ENCODE measurements around the gene GORASP1. TPM values are rescaled to one million over a fixed set of nuclear protein-coding genes. Genes with fewer than 3 reads are reported as not detected.
A peak's percentile ranks its signal among the peaks of the same experiment; 100 is the strongest.

GORASP1 gene
- total and polyA plus RNA-seq, 2 of the 13 experiments (the other 11 are each of a cell fraction or from before 2014, with no cell fraction given), result 36.4 to 39.8 TPM

GRCh38 chr3:39107388-39108199, at the start of gene GORASP1, which contains the start of gene TTC21A (continued):
- TF ChIP-seq, protein P1, sequence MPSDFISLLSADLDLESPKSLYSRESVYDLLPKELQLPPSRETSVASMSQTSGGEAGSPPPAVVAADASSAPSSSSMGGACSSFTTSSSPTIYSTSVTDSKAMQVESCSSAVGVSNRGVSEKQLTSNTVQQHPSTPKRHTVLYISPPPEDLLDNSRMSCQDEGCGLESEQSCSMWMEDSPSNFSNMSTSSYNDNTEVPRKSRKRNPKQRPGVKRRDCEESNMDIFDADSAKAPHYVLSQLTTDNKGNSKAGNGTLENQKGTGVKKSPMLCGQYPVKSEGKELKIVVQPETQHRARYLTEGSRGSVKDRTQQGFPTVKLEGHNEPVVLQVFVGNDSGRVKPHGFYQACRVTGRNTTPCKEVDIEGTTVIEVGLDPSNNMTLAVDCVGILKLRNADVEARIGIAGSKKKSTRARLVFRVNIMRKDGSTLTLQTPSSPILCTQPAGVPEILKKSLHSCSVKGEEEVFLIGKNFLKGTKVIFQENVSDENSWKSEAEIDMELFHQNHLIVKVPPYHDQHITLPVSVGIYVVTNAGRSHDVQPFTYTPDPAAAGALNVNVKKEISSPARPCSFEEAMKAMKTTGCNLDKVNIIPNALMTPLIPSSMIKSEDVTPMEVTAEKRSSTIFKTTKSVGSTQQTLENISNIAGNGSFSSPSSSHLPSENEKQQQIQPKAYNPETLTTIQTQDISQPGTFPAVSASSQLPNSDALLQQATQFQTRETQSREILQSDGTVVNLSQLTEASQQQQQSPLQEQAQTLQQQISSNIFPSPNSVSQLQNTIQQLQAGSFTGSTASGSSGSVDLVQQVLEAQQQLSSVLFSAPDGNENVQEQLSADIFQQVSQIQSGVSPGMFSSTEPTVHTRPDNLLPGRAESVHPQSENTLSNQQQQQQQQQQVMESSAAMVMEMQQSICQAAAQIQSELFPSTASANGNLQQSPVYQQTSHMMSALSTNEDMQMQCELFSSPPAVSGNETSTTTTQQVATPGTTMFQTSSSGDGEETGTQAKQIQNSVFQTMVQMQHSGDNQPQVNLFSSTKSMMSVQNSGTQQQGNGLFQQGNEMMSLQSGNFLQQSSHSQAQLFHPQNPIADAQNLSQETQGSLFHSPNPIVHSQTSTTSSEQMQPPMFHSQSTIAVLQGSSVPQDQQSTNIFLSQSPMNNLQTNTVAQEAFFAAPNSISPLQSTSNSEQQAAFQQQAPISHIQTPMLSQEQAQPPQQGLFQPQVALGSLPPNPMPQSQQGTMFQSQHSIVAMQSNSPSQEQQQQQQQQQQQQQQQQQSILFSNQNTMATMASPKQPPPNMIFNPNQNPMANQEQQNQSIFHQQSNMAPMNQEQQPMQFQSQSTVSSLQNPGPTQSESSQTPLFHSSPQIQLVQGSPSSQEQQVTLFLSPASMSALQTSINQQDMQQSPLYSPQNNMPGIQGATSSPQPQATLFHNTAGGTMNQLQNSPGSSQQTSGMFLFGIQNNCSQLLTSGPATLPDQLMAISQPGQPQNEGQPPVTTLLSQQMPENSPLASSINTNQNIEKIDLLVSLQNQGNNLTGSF (CRISPR knock-in tag; IDR thresholded peaks at IDR 0.05), result no peak
- no peak for TF ChIP-seq ZSCAN5A (CRISPR knock-in tag; IDR thresholded peaks at IDR 0.05; ENCODE audit: borderline replicate concordance)
- no peak for TF ChIP-seq NBN (conservative IDR thresholded peaks at IDR 0.05)
- TF ChIP-seq, protein P2, sequence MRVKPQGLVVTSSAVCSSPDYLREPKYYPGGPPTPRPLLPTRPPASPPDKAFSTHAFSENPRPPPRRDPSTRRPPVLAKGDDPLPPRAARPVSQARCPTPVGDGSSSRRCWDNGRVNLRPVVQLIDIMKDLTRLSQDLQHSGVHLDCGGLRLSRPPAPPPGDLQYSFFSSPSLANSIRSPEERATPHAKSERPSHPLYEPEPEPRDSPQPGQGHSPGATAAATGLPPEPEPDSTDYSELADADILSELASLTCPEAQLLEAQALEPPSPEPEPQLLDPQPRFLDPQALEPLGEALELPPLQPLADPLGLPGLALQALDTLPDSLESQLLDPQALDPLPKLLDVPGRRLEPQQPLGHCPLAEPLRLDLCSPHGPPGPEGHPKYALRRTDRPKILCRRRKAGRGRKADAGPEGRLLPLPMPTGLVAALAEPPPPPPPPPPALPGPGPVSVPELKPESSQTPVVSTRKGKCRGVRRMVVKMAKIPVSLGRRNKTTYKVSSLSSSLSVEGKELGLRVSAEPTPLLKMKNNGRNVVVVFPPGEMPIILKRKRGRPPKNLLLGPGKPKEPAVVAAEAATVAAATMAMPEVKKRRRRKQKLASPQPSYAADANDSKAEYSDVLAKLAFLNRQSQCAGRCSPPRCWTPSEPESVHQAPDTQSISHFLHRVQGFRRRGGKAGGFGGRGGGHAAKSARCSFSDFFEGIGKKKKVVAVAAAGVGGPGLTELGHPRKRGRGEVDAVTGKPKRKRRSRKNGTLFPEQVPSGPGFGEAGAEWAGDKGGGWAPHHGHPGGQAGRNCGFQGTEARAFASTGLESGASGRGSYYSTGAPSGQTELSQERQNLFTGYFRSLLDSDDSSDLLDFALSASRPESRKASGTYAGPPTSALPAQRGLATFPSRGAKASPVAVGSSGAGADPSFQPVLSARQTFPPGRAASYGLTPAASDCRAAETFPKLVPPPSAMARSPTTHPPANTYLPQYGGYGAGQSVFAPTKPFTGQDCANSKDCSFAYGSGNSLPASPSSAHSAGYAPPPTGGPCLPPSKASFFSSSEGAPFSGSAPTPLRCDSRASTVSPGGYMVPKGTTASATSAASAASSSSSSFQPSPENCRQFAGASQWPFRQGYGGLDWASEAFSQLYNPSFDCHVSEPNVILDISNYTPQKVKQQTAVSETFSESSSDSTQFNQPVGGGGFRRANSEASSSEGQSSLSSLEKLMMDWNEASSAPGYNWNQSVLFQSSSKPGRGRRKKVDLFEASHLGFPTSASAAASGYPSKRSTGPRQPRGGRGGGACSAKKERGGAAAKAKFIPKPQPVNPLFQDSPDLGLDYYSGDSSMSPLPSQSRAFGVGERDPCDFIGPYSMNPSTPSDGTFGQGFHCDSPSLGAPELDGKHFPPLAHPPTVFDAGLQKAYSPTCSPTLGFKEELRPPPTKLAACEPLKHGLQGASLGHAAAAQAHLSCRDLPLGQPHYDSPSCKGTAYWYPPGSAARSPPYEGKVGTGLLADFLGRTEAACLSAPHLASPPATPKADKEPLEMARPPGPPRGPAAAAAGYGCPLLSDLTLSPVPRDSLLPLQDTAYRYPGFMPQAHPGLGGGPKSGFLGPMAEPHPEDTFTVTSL (CRISPR knock-in tag; IDR thresholded peaks at IDR 0.05; ENCODE audit: borderline replicate concordance), result 0 out of 2 replicates have a peak, but pooled peaks have one; percentile 21
- peak; percentile 50; the same call in 1 of the 2 replicates for TF ChIP-seq TFE3 (CRISPR knock-in tag; IDR thresholded peaks at IDR 0.05)
- TF ChIP-seq, protein P3, sequence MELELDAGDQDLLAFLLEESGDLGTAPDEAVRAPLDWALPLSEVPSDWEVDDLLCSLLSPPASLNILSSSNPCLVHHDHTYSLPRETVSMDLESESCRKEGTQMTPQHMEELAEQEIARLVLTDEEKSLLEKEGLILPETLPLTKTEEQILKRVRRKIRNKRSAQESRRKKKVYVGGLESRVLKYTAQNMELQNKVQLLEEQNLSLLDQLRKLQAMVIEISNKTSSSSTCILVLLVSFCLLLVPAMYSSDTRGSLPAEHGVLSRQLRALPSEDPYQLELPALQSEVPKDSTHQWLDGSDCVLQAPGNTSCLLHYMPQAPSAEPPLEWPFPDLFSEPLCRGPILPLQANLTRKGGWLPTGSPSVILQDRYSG (CRISPR knock-in tag; IDR thresholded peaks at IDR 0.05), result no peak
- no peak for TF ChIP-seq TGIF2 (CRISPR knock-in tag; IDR thresholded peaks at IDR 0.05)
- peak; percentile 73; the same call in 1 of the 2 replicates for TF ChIP-seq KMT2A (CRISPR knock-in tag; IDR thresholded peaks at IDR 0.05)
- TF ChIP-seq ZFP1 (CRISPR knock-in tag; IDR thresholded peaks at IDR 0.05), result no peak
- TF ChIP-seq ZNF225 (CRISPR knock-in tag; IDR thresholded peaks at IDR 0.05), result no peak
- TF ChIP-seq, protein P4, sequence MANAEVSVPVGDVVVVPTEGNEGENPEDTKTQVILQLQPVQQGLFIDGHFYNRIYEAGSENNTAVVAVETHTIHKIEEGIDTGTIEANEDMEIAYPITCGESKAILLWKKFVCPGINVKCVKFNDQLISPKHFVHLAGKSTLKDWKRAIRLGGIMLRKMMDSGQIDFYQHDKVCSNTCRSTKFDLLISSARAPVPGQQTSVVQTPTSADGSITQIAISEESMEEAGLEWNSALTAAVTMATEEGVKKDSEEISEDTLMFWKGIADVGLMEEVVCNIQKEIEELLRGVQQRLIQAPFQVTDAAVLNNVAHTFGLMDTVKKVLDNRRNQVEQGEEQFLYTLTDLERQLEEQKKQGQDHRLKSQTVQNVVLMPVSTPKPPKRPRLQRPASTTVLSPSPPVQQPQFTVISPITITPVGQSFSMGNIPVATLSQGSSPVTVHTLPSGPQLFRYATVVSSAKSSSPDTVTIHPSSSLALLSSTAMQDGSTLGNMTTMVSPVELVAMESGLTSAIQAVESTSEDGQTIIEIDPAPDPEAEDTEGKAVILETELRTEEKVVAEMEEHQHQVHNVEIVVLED (CRISPR knock-in tag; IDR thresholded peaks at IDR 0.05; ENCODE audit: borderline replicate concordance), result peak; percentile 64
